H1 (cell line): Measurements from ENCODE around the gene SPPL3. TPM values are rescaled to one million over a fixed set of nuclear protein-coding genes. Genes with fewer than 3 reads are reported as not detected.
A peak's percentile ranks its signal among the peaks of the same experiment; 100 is the strongest.

Source experiments
- CTCF ChIA-PET: fragments of 300-600 bp; sonication (Branson Sonifier 250); formaldehyde crosslinking; loops from one replicate; lab custom pipeline; 2021; ENCODE audit not compliant: partially characterized antibody; lab: Charles Lee
- POLR2A ChIA-PET: fragments of 300-600 bp; sonication (Branson Sonifier 250); formaldehyde crosslinking; loops from one replicate; lab custom pipeline; 2021; ENCODE audit warnings: inconsistent platforms; ENCODE audit not compliant: partially characterized antibody; lab: Charles Lee
- DNase-seq, 2 experiments: peaks; one replicate each; pipeline versions ENCODE4 v3.0.0 to v3.0.0-alpha.2; 2010 to 2022; ENCODE audit warnings: low spot score in 2 of 2, low read depth in 1 of 2, mixed read lengths in 1 of 2
- FAIRE-seq: peaks from 2 replicates; lab custom pipeline; 2011; peaks lifted over from hg19 to GRCh38; lab: Jason Lieb, UNC
- H2AFZ ChIP-seq: 2 replicates; pipeline ENCODE4 v1.8.1; 2012; ENCODE audit warnings: low read length, inconsistent platforms
- H2AK5ac ChIP-seq: 2 replicates; pipeline ENCODE4 v1.6.1; 2013; ENCODE audit warnings: low read depth, low read length
- H2BK120ac ChIP-seq: replicated peaks from 2 replicates; pipeline ENCODE3; 2013; ENCODE audit warnings: low read depth, low read length, inconsistent platforms
- H2BK12ac ChIP-seq: 2 replicates; pipeline ENCODE4 v1.6.1; 2013; ENCODE audit warnings: low read depth, low read length
- H2BK15ac ChIP-seq: 2 replicates; pipeline ENCODE4 v1.6.1; 2013; ENCODE audit warnings: low read length
- H2BK20ac ChIP-seq: 2 replicates; pipeline ENCODE4 v1.6.1; 2013; ENCODE audit warnings: low read length
- H2BK5ac ChIP-seq: 2 replicates; pipeline ENCODE4 v1.6.1; 2013; ENCODE audit warnings: low read depth, low read length
- H3K14ac ChIP-seq: 2 replicates; pipeline ENCODE4 v1.6.1; 2013; ENCODE audit warnings: inconsistent platforms; ENCODE audit not compliant: insufficient read length
- H3K18ac ChIP-seq: 2 replicates; pipeline ENCODE4 v1.6.1; 2013; ENCODE audit warnings: low read length; ENCODE audit errors: extremely low read depth
- H3K23ac ChIP-seq: 2 replicates; pipeline ENCODE4 v1.6.1; 2013; ENCODE audit warnings: inconsistent platforms; ENCODE audit not compliant: insufficient read length
- H3K23me2 ChIP-seq: 2 replicates; pipeline ENCODE4 v1.6.1; 2013; ENCODE audit warnings: low read depth, low read length
- H3K27ac ChIP-seq: 2 replicates; pipeline ENCODE4 v1.6.1; 2011; ENCODE audit warnings: low read depth, low read length, inconsistent platforms
- H3K27me3 ChIP-seq, 4 experiments: replicated peaks in 1 of 4; 1 replicate in 1 of 4; 2 replicates in 3 of 4; pipeline versions ENCODE4 v1.6.1 to v1.8.1; 2011 to 2013; ENCODE audit warnings: low read length in 3 of 4, mild to moderate bottlenecking in 3 of 4, inconsistent platforms in 2 of 4, mixed read lengths in 2 of 4, moderate library complexity in 1 of 4; ENCODE audit not compliant: control insufficient read depth in 3 of 4, insufficient read depth in 3 of 4; ENCODE audit errors: extremely low read depth in 1 of 4
- H3K36me3 ChIP-seq, 4 experiments: 2 replicates each; pipeline versions ENCODE4 v1.6.1 to v1.8.1; 2011 to 2013; ENCODE audit warnings: mild to moderate bottlenecking in 4 of 4, low read length in 3 of 4, moderate library complexity in 2 of 4, control low read depth in 1 of 4, inconsistent platforms in 1 of 4; ENCODE audit not compliant: insufficient read depth in 4 of 4, control insufficient read depth in 2 of 4
- H3K4ac ChIP-seq: replicated peaks from 2 replicates; pipeline ENCODE3; 2013; ENCODE audit warnings: low read length, low read depth, mixed read lengths, inconsistent platforms; ENCODE audit not compliant: insufficient read length
- H3K4me1 ChIP-seq, 4 experiments: replicated peaks in 1 of 4; 1 replicate in 1 of 4; 2 replicates in 3 of 4; pipeline versions ENCODE4 v1.6.1 to v1.8.1; 2011 to 2013; ENCODE audit warnings: low read length in 3 of 4, inconsistent platforms in 2 of 4, mixed read lengths in 1 of 4; ENCODE audit not compliant: insufficient read depth in 4 of 4, control insufficient read depth in 3 of 4
- H3K4me2 ChIP-seq, 2 experiments: 2 replicates each; pipeline versions ENCODE4 v1.6.1 to v1.8.1; 2011 to 2013; ENCODE audit warnings: low read depth in 2 of 2, low read length in 2 of 2, control low read depth in 1 of 2, inconsistent platforms in 1 of 2, mild to moderate bottlenecking in 1 of 2; ENCODE audit not compliant: insufficient read depth in 1 of 2
- H3K4me3 ChIP-seq, 4 experiments: fragments of 200-600, 300-600 bp in 1 of 4; sonication (generic), shearing (Covaris generic), sonication (Bioruptor Twin) in 1 of 4; 2 replicates each; pipeline versions ENCODE4 v1.5.1 to v1.8.1; 2011 to 2016; ENCODE audit warnings: low read length in 4 of 4, low read depth in 3 of 4, control low read depth in 2 of 4, inconsistent platforms in 2 of 4, mild to moderate bottlenecking in 2 of 4, mixed read lengths in 1 of 4, moderate library complexity in 1 of 4; ENCODE audit not compliant: insufficient read depth in 2 of 4; ENCODE audit errors: extremely low read depth in 1 of 4
- H3K56ac ChIP-seq: replicated peaks from 2 replicates; pipeline ENCODE3; 2013; ENCODE audit warnings: low read depth, mild to moderate bottlenecking, mixed read lengths, low read length, inconsistent platforms; ENCODE audit not compliant: insufficient read length
- H3K79me1 ChIP-seq: 2 replicates; pipeline ENCODE4 v1.6.1; 2013; ENCODE audit warnings: low read depth, low read length, control low read depth
- H3K79me2 ChIP-seq, 2 experiments: 2 replicates each; pipeline versions ENCODE4 v1.6.1 to v1.8.1; 2012 to 2013; ENCODE audit warnings: low read length in 2 of 2, mild to moderate bottlenecking in 2 of 2, inconsistent platforms in 1 of 2; ENCODE audit not compliant: insufficient read depth in 2 of 2, control insufficient read depth in 1 of 2
- H3K9ac ChIP-seq, 4 experiments: replicated peaks in 1 of 4; 1 replicate in 1 of 4; 2 replicates in 3 of 4; pipeline versions ENCODE4 v1.6.1 to v1.8.1; 2011 to 2013; ENCODE audit warnings: low read depth in 3 of 4, low read length in 3 of 4, control low read depth in 2 of 4, mild to moderate bottlenecking in 2 of 4, moderate library complexity in 2 of 4, inconsistent platforms in 1 of 4; ENCODE audit errors: extremely low read depth in 1 of 4
- H3K9me3 ChIP-seq, 2 experiments: 2 replicates each; pipeline versions ENCODE4 v1.6.1 to v1.8.1; 2012 to 2013; ENCODE audit warnings: mild to moderate bottlenecking in 2 of 2, moderate library complexity in 2 of 2, control low read depth in 1 of 2, inconsistent platforms in 1 of 2, low read depth in 1 of 2, low read length in 1 of 2, mixed read lengths in 1 of 2; ENCODE audit not compliant: insufficient read depth in 2 of 2
- H4K20me1 ChIP-seq, 2 experiments: replicated peaks in 1 of 2; 2 replicates each; pipeline versions ENCODE3 to v1.8.1; 2011 to 2013; ENCODE audit warnings: inconsistent platforms in 2 of 2, low read length in 2 of 2, mild to moderate bottlenecking in 1 of 2; ENCODE audit not compliant: insufficient read depth in 2 of 2, control insufficient read depth in 1 of 2
- H4K5ac ChIP-seq: 2 replicates; pipeline ENCODE4 v1.6.1; 2013; ENCODE audit warnings: low read length, low read depth, mixed read lengths, inconsistent platforms; ENCODE audit not compliant: insufficient read length
- H4K8ac ChIP-seq: 2 replicates; pipeline ENCODE4 v1.8.0; 2013; ENCODE audit warnings: mild to moderate bottlenecking, moderate library complexity, low read length, inconsistent platforms; ENCODE audit not compliant: insufficient read depth; ENCODE audit errors: extremely low read depth
- H4K91ac ChIP-seq: replicated peaks from 2 replicates; pipeline ENCODE3; 2013; ENCODE audit warnings: low read length, mixed read lengths, inconsistent platforms; ENCODE audit not compliant: insufficient read length
- ASH2L ChIP-seq: fragments of 200-600, 300-600 bp; sonication (generic); IDR thresholded peaks from one replicate; pipeline ENCODE4 v1.7.1; 2017; ENCODE audit warnings: low read length
- BRCA1 ChIP-seq: IDR thresholded peaks from 2 replicates; pipeline ENCODE4 v1.6.1; 2012; ENCODE audit warnings: low read depth, low read length, improper control_type of control experiment
- CHD2 ChIP-seq: IDR thresholded peaks from 2 replicates; pipeline ENCODE4 v1.6.1; 2012; ENCODE audit warnings: low read length, improper control_type of control experiment
- EGR1 ChIP-seq: IDR thresholded peaks from 2 replicates; pipeline ENCODE4 v1.6.1; 2011; ENCODE audit warnings: low read depth, low read length, borderline replicate concordance
- NRF1 ChIP-seq: IDR thresholded peaks from 2 replicates; pipeline ENCODE4 v1.6.1; 2011; ENCODE audit warnings: mild to moderate bottlenecking, low read depth, low read length, improper control_type of control experiment
- PHF8 ChIP-seq: fragments of 200-600 bp; sonication (generic); conservative IDR thresholded peaks from 2 replicates; pipeline ENCODE4 v1.7.1; 2012; ENCODE audit warnings: low read depth, mild to moderate bottlenecking, inconsistent platforms, low read length, moderate library complexity
- POU5F1 ChIP-seq: IDR thresholded peaks from 2 replicates; pipeline ENCODE4 v1.6.1; 2011; ENCODE audit warnings: low read depth, mild to moderate bottlenecking, low read length, moderate library complexity
- RAD21 ChIP-seq, 2 experiments: IDR thresholded peaks in 1 of 2; conservative IDR thresholded peaks in 1 of 2; 2 replicates each; pipeline ENCODE4 v1.6.1; 2011; ENCODE audit warnings: low read depth in 2 of 2, low read length in 2 of 2, improper control_type of control experiment in 1 of 2, inconsistent platforms in 1 of 2, mild to moderate bottlenecking in 1 of 2, moderate library complexity in 1 of 2
- RBBP5 ChIP-seq: IDR thresholded peaks from 2 replicates; pipeline ENCODE4 v1.7.1; 2012; ENCODE audit warnings: low read depth, mild to moderate bottlenecking, inconsistent platforms, low read length, moderate library complexity, borderline replicate concordance
- SIN3A ChIP-seq, 2 experiments: IDR thresholded peaks in 1 of 2; conservative IDR thresholded peaks in 1 of 2; 2 replicates each; pipeline ENCODE4 v1.6.1; 2011 to 2012; ENCODE audit warnings: low read length in 2 of 2, improper control_type of control experiment in 1 of 2, low read depth in 1 of 2, mild to moderate bottlenecking in 1 of 2
- SP4 ChIP-seq: IDR thresholded peaks from 2 replicates; pipeline ENCODE4 v1.6.1; 2012; ENCODE audit warnings: low read length, inconsistent platforms
- TBP ChIP-seq: IDR thresholded peaks from 2 replicates; pipeline ENCODE4 v1.6.1; 2011; ENCODE audit warnings: low read depth, low read length, improper control_type of control experiment
- WGBS, 2 experiments: shearing (Covaris generic) in 1 of 2; methylation state at CpG; one replicate each; pipeline versions ENCODE4 v1.1.6 to v1.1.7; 2013 to 2015; ENCODE audit warnings: low lambda C conversion rate in 2 of 2, mixed read lengths in 2 of 2, inconsistent platforms in 1 of 2, low coverage in 1 of 2, missing lambda C conversion rate in 1 of 2; ENCODE audit not compliant: insufficient replicate concordance in 2 of 2, insufficient coverage in 1 of 2, insufficient read length in 1 of 2; ENCODE audit errors: extremely low coverage in 1 of 2, missing lambda C conversion rate in 1 of 2; 5-methylcytosine and 5-hydroxymethylcytosine counted together
- polyA plus RNA-seq, 7 experiments: library from polyadenylated mRNA; depleted of rRNA in 3 of 7; stranded (reverse) in 5 of 7; unstranded in 2 of 7; fragments of >200 nt in 5 of 7; fragments of 200-250 nt in 2 of 7; gene quantifications; 1 replicate in 5 of 7; 2 replicates in 1 of 7; 4 replicates in 1 of 7; pipeline versions ENCODE4 v1.2.1 to v1.2.3, GENCODE V29; 2011 to 2013; ENCODE audit warnings: missing spikeins in 2 of 7, mixed read lengths in 2 of 7
- total RNA-seq: library from RNA; stranded (reverse); fragmentation: NEBNext Ultra II Directional; extraction: Animal tissue kit (Norgen Biotek cat#: 25700); gene quantifications from 2 replicates; pipeline ENCODE4 v1.2.1, GENCODE V29; 2021
- TF ChIP-seq, protein P1 (sequence below): IDR thresholded peaks from 2 replicates; pipeline ENCODE4 v1.6.1; 2012; ENCODE audit warnings: inconsistent platforms

SPPL3 gene
- total and polyA plus RNA-seq, 2 of the 8 experiments (the other 6 are each of a cell fraction or from before 2014, with no cell fraction given) = 27.3 to 48.4 TPM

DNA sequence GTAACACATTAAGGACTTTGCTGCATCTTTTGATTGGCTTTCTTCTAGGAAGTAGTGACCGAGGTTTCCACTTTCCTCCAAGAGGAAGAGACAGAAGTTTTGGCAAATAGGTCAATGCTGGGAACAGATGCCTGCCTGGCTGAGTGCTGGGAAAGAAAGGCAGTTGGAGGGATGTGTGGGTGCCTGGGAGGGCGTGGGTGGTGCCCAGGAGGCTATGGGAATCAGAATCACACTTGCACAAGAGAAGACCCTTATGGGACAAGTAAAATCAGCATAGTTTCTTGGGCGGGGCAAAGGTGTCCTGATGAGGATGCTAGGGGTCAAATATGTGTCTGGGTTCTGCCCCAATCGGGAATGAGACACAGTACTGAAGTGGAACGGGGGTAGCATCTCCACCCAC is 179.4 kb downstream of the SPPL3 start:
- Histone ChIP-seq H3K27me3 (peaks cover 0 to 4% (median 1%) of the 10 kb centered on the region in 4 experiments; a peak in 3 of 7 replicates), H3K4me1 (peaks cover 0 to 5% (median 4%) of the 10 kb centered on the region in 4 experiments; a peak in 4 of 7 replicates), H2BK15ac (no peak overlapping the region), H4K5ac (no peak overlapping the region), H4K91ac (no peak overlapping the region), H3K56ac (no peak overlapping the region), H3K23me2 (peaks cover 4% of the 10 kb centered on the region; the same call in 1 of the 2 replicates), H4K8ac (no peak overlapping the region), H3K23ac (no peak overlapping the region), H3K79me2 (no peaks in the 10 kb centered on the region), H2BK5ac (no peak overlapping the region), H3K27ac (no peak overlapping the region), H2AK5ac (no peak overlapping the region), H2AFZ (no peak overlapping the region), H4K20me1 (peaks cover 0 to 8% of the 10 kb centered on the region in 2 experiments), H3K9ac (no peak overlapping the region), H3K4me3 (peak overlapping the region in 3 of 4 experiments; percentile 37 to 67 (median 37); a peak in 5 of 8 replicates), H2BK12ac (no peak overlapping the region), H3K18ac (no peak overlapping the region), H3K36me3 (peaks cover 20 to 37% (median 30%) of the 10 kb centered on the region in 4 experiments), H3K4me2 (peak overlapping the region; percentile 77 to 81), H2BK120ac (no peak overlapping the region), H3K4ac (no peak overlapping the region), H3K14ac (no peak overlapping the region), H2BK20ac (no peak overlapping the region), H3K79me1 (no peaks in the 10 kb centered on the region), H3K9me3 (no peaks in the 10 kb centered on the region)
- CTCF ChIA-PET = interaction anchor here (0.6 to 1.4 kb wide), 7 partner anchors 8 to 247 kb away, joined by 3 to 7 read pairs (median 4); partner anchors contain the start of gene POP5
- FAIRE-seq (no peak), DNase-seq (no peak)
- 75% methylated on average over 5 of the region's 5 CpGs; no CpG with 5 or more reads in 1 of the 2 experiments for WGBS, 2 experiments
- POLR2A ChIA-PET = interaction anchor here (0.8 to 1.5 kb wide), 4 partner anchors 13 to 170 kb away, joined by 3 to 6 read pairs (median 6); partner anchors contain the start of gene POP5
- TF ChIP-seq ASH2L = no peak
- no peak for TF ChIP-seq BRCA1
- TF ChIP-seq RBBP5 = no peak
- TF ChIP-seq POU5F1 = no peak
- TF ChIP-seq TBP = no peak
- TF ChIP-seq RAD21 (IDR thresholded peaks at IDR 0.05 in 1 of 2, conservative IDR thresholded peaks at IDR 0.05 in 1 of 2; ENCODE audit: low read depth in 2 of 2, low read length in 2 of 2) = no peak
- no peak for TF ChIP-seq EGR1
- no peak for TF ChIP-seq PHF8
- no peak for TF ChIP-seq NRF1
- TF ChIP-seq SP4 = no peak
- TF ChIP-seq, protein P1, sequence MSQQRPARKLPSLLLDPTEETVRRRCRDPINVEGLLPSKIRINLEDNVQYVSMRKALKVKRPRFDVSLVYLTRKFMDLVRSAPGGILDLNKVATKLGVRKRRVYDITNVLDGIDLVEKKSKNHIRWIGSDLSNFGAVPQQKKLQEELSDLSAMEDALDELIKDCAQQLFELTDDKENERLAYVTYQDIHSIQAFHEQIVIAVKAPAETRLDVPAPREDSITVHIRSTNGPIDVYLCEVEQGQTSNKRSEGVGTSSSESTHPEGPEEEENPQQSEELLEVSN = no peak
- TF ChIP-seq SIN3A (conservative IDR thresholded peaks at IDR 0.05 in 1 of 2, IDR thresholded peaks at IDR 0.05 in 1 of 2; ENCODE audit: low read depth in 1 of 2, low read length in 2 of 2) = no peak
- no peak for TF ChIP-seq CHD2
